ENCODE measurements around the gene PGAP6.
"Not testable (repeated sequence)": the region's sequence is repeated elsewhere in the genome, so short reads cannot be mapped to it uniquely, and the experiment has no call there.

PGAP6 gene

GRCh38 chr16:380762-381011 lies 1.1 kb downstream of the PGAP6 start:
- H3K27me3 ChIP-seq (ENCODE audit: control insufficient read depth, insufficient read depth, low read length): no peaks in the 10 kb centered on the region
- H3K9me3 ChIP-seq (ENCODE audit: control insufficient read depth, low read length): no peaks in the 10 kb centered on the region
- peaks cover 29% of the 10 kb centered on the region for H3K4me1 ChIP-seq (ENCODE audit: control insufficient read depth, insufficient read depth, low read length)
- H3K9ac ChIP-seq (ENCODE audit: low read length): peak overlapping the region; percentile 80
- H3K36me3 ChIP-seq (ENCODE audit: control insufficient read depth, insufficient read depth, low read length): peaks cover 10% of the 10 kb centered on the region
- peak overlapping the region; percentile 50 for H3K4me3 ChIP-seq (ENCODE audit: low read length)

DNA sequence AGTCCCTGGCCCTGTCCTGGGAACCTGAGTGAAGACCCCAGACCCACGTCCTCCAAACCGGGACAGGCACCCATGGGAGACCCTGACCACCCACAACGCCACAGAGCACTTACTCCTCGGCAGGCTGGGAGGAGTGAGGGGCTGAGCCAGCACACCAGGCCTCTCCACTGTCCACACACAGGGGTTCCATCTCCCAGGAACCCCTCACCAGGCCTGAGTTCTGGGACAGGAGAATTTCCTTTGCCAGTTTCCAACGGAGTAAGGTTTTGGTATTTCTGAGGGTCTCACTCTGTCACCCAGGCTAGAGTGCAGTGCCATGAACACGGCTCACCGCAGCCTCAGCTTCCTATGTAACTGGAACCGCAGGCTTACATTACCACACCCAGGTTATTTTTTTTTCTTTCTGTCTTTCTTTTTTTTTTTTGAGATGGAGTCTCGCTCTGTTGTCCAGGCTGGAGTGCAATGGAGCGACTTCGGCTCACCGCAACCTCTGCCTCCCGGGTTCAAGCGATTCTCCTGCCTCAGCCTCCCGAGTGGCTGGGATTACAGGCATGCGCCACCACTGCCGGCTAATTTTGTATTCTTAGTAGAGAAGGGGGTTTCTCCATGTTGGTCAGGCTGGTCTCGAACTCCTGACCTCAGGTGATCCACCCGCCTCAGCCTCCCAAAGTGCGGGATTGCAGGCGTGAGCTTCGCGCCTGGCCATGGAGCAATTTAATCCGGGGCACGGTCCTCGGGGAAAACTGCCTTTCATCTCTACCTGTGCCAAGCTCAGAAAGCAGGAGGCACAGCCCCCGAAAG lies 1.6 kb downstream of the PGAP6 start:
- peak overlapping the region; percentile 80 for H3K9ac ChIP-seq (ENCODE audit: low read length)
- H3K4me1 ChIP-seq (ENCODE audit: control insufficient read depth, insufficient read depth, low read length): peaks cover 29% of the 10 kb centered on the region
- peaks cover 10% of the 10 kb centered on the region for H3K36me3 ChIP-seq (ENCODE audit: control insufficient read depth, insufficient read depth, low read length)
- no peak overlapping the region for H3K4me3 ChIP-seq (ENCODE audit: low read length)
- no peaks in the 10 kb centered on the region for H3K27me3 ChIP-seq (ENCODE audit: control insufficient read depth, insufficient read depth, low read length)
- no peaks in the 10 kb centered on the region for H3K9me3 ChIP-seq (ENCODE audit: control insufficient read depth, low read length)

DNA sequence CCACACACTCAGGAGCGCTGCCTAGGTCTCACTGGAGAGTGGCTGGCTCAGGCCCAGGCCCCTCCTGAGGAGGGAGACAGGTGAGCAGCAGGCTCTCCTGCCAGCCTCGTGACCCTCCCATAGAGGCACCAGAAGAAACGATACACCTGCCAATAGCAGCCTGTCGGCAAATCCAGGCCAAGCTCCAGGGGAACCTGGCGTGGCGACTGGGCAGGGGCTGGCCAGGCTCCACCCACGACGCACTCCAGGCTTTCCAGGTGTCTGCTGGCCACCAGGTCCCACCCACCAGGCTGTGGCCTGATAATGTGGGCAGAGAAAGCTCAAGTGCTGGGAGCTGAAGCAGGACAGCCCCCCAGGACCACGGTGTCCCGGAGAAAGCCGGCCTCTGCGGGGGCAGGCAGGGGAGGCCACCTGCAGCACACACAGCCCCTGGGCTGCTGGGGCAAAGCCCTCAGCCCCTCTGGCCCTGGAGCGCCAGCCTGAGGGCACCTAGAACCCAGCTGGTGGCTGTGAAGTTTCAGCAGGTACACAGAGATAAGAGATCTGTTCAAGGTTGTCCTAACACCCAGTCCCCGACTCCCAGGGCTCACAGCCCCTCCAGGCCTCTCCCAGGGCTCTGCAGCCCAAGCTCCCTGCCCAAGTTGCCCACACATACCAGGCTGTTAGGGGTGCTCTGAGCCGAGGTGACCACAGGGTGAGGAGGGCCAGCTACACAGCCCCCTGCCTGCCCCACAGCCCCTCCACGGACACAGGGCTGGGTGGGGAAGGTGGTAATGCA lies 2.4 kb downstream of the PGAP6 start:
- Histone ChIP-seq H3K9me3 (ENCODE audit: control insufficient read depth, low read length) (no peaks in the 10 kb centered on the region), H3K4me3 (ENCODE audit: low read length) (no peak overlapping the region), H3K36me3 (ENCODE audit: control insufficient read depth, insufficient read depth, low read length) (peaks cover 10% of the 10 kb centered on the region), H3K9ac (ENCODE audit: low read length) (peak overlapping the region; percentile 57), H3K27me3 (ENCODE audit: control insufficient read depth, insufficient read depth, low read length) (no peaks in the 10 kb centered on the region), H3K4me1 (ENCODE audit: control insufficient read depth, insufficient read depth, low read length) (peaks cover 29% of the 10 kb centered on the region)

DNA sequence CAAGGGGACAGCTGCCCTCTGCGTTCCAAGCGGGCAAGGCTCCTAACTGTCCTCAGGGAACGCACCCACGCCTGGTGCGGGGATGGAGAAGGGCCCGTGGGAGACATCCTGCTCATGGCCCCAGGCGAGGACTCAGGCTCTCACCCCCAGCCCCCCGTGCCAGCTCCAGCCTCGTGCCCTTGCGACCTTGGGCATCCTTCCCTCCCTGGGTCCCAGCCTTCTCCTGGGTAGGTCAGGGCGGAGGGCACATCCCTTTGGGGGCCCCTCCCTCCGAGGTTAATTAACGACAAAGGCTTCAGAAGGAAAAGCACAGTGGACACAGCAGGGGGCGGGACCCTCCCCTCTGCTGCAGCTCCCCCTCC lies 3.0 kb downstream of the PGAP6 start:
- no peak overlapping the region for H3K4me3 ChIP-seq (ENCODE audit: low read length)
- H3K27me3 ChIP-seq (ENCODE audit: control insufficient read depth, insufficient read depth, low read length): no peaks in the 10 kb centered on the region
- peaks cover 10% of the 10 kb centered on the region for H3K36me3 ChIP-seq (ENCODE audit: control insufficient read depth, insufficient read depth, low read length)
- no peaks in the 10 kb centered on the region for H3K9me3 ChIP-seq (ENCODE audit: control insufficient read depth, low read length)
- peaks cover 29% of the 10 kb centered on the region for H3K4me1 ChIP-seq (ENCODE audit: control insufficient read depth, insufficient read depth, low read length)
- no peak overlapping the region for H3K9ac ChIP-seq (ENCODE audit: low read length)

- H3K4me3 ChIP-seq (ENCODE audit: low read length); H3K9ac ChIP-seq (ENCODE audit: low read length); H3K9me3 ChIP-seq (ENCODE audit: control insufficient read depth, low read length); H3K27me3 ChIP-seq (ENCODE audit: control insufficient read depth, insufficient read depth, low read length): not testable (repeated sequence)
- peaks cover 25% of the 10 kb centered on the region for H3K4me1 ChIP-seq (ENCODE audit: control insufficient read depth, insufficient read depth, low read length)
- H3K36me3 ChIP-seq (ENCODE audit: control insufficient read depth, insufficient read depth, low read length): peaks cover 10% of the 10 kb centered on the region
Observed at GRCh38 chr16:378113-378820, 3.5 kb downstream of the PGAP6 start.

GRCh38 chr16:377419-377951 lies 4.3 kb downstream of the PGAP6 start:
- H3K36me3 ChIP-seq (ENCODE audit: control insufficient read depth, insufficient read depth, low read length): peaks cover 10% of the 10 kb centered on the region
- peaks cover 23% of the 10 kb centered on the region for H3K4me1 ChIP-seq (ENCODE audit: control insufficient read depth, insufficient read depth, low read length)
- no peaks in the 10 kb centered on the region for H3K27me3 ChIP-seq (ENCODE audit: control insufficient read depth, insufficient read depth, low read length)
- H3K9ac ChIP-seq (ENCODE audit: low read length): no peak overlapping the region
- H3K9me3 ChIP-seq (ENCODE audit: control insufficient read depth, low read length): no peaks in the 10 kb centered on the region
- H3K4me3 ChIP-seq (ENCODE audit: low read length): no peak overlapping the region

GRCh38 chr16:376817-377418 lies 4.9 kb downstream of the PGAP6 start:
- H3K4me1 ChIP-seq (ENCODE audit: control insufficient read depth, insufficient read depth, low read length): peaks cover 23% of the 10 kb centered on the region
- no peaks in the 10 kb centered on the region for H3K9me3 ChIP-seq (ENCODE audit: control insufficient read depth, low read length)
- no peak overlapping the region for H3K4me3 ChIP-seq (ENCODE audit: low read length)
- no peak overlapping the region for H3K9ac ChIP-seq (ENCODE audit: low read length)
- H3K27me3 ChIP-seq (ENCODE audit: control insufficient read depth, insufficient read depth, low read length): no peaks in the 10 kb centered on the region
- H3K36me3 ChIP-seq (ENCODE audit: control insufficient read depth, insufficient read depth, low read length): peaks cover 10% of the 10 kb centered on the region

- Histone ChIP-seq H3K36me3 (ENCODE audit: control insufficient read depth, insufficient read depth, low read length) (peaks cover 10% of the 10 kb centered on the region), H3K9ac (ENCODE audit: low read length) (no peak overlapping the region), H3K9me3 (ENCODE audit: control insufficient read depth, low read length) (no peaks in the 10 kb centered on the region), H3K4me3 (ENCODE audit: low read length) (no peak overlapping the region), H3K4me1 (ENCODE audit: control insufficient read depth, insufficient read depth, low read length) (peaks cover 27% of the 10 kb centered on the region), H3K27me3 (ENCODE audit: control insufficient read depth, insufficient read depth, low read length) (no peaks in the 10 kb centered on the region)
Observed at GRCh38 chr16:375927-376816, 5.6 kb downstream of the PGAP6 start.

DNA sequence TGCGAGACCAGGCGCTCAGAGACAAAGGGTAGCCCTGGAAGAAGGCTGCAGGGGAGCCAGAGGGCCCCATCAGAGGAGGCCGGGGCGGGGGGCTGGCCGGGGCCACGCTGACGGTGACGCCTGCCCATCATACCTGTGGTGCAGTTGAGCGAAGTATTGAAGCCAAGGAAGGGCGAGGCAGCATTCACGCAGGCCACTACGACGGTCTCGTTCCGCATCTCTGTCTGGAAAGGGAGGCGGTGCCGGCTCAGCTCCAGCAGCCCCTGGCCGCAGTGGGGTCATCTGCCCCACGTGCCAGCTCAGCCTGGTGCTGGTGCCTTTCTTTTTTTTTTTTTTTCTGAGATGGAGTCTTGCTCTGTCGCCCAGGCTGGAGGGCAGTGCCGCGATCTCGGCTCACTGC lies 6.6 kb downstream of the PGAP6 start:
- Histone ChIP-seq H3K4me3 (ENCODE audit: low read length) (no peak overlapping the region), H3K9ac (ENCODE audit: low read length) (no peak overlapping the region), H3K36me3 (ENCODE audit: control insufficient read depth, insufficient read depth, low read length) (peaks cover 10% of the 10 kb centered on the region), H3K27me3 (ENCODE audit: control insufficient read depth, insufficient read depth, low read length) (no peaks in the 10 kb centered on the region), H3K4me1 (ENCODE audit: control insufficient read depth, insufficient read depth, low read length) (peaks cover 27% of the 10 kb centered on the region), H3K9me3 (ENCODE audit: control insufficient read depth, low read length) (no peaks in the 10 kb centered on the region)

- H3K27me3 ChIP-seq (ENCODE audit: control insufficient read depth, insufficient read depth, low read length): no peaks in the 10 kb centered on the region
- peaks cover 25% of the 10 kb centered on the region for H3K4me1 ChIP-seq (ENCODE audit: control insufficient read depth, insufficient read depth, low read length)
- peaks cover 10% of the 10 kb centered on the region for H3K36me3 ChIP-seq (ENCODE audit: control insufficient read depth, insufficient read depth, low read length)
- no peak overlapping the region for H3K4me3 ChIP-seq (ENCODE audit: low read length)
- H3K9ac ChIP-seq (ENCODE audit: low read length): no peak overlapping the region
- H3K9me3 ChIP-seq (ENCODE audit: control insufficient read depth, low read length): no peaks in the 10 kb centered on the region
Observed at GRCh38 chr16:374616-374926, 7.2 kb downstream of the PGAP6 start.

- Histone ChIP-seq H3K9ac (ENCODE audit: low read length) (no peak overlapping the region), H3K9me3 (ENCODE audit: control insufficient read depth, low read length) (no peaks in the 10 kb centered on the region), H3K27me3 (ENCODE audit: control insufficient read depth, insufficient read depth, low read length) (no peaks in the 10 kb centered on the region), H3K4me1 (ENCODE audit: control insufficient read depth, insufficient read depth, low read length) (peaks cover 24% of the 10 kb centered on the region), H3K4me3 (ENCODE audit: low read length) (no peak overlapping the region), H3K36me3 (ENCODE audit: control insufficient read depth, insufficient read depth, low read length) (peaks cover 13% of the 10 kb centered on the region)
Observed at GRCh38 chr16:373848-374615, 7.7 kb downstream of the PGAP6 start.
